ENCODE data around the gene MED29. TPM values are rescaled to one million over a fixed set of nuclear protein-coding genes. Genes with fewer than 3 reads are reported as not detected.

Gene MED29
- polyA plus RNA-seq, 1 experiment, result 36.6 TPM

GRCh38 chr19:39409208-39410016, 18.2 kb downstream of the MED29 start:
- no peak for DNase-seq (ENCODE audit: low read depth)
- ChIA-PET POLR2A (interaction anchor here (0.6 to 1.0 kb wide), 2 partner anchors 11 to 121 kb away, joined by 3 to 13 read pairs; no protein-coding TSS in a partner anchor), CTCF (interaction anchor here (0.5 to 3.7 kb wide), 3 partner anchors 12 to 142 kb away, joined by 3 to 48 read pairs (median 3); no protein-coding TSS in a partner anchor)

GRCh38 chr19:39410017-39410830, 19.0 kb downstream of the MED29 start:
- ChIA-PET CTCF (interaction anchor here (3.7 kb wide), 1 partner anchor 13 kb away, joined by 48 read pairs; no protein-coding TSS in a partner anchor), POLR2A (interaction anchor here (1.0 kb wide), 1 partner anchor 12 kb away, joined by 3 read pairs; no protein-coding TSS in a partner anchor)
- peak overlapping the region; percentile 86 for H3K4me3 ChIP-seq (ENCODE audit: low read depth, low read length)
- TF ChIP-seq, protein P1, sequence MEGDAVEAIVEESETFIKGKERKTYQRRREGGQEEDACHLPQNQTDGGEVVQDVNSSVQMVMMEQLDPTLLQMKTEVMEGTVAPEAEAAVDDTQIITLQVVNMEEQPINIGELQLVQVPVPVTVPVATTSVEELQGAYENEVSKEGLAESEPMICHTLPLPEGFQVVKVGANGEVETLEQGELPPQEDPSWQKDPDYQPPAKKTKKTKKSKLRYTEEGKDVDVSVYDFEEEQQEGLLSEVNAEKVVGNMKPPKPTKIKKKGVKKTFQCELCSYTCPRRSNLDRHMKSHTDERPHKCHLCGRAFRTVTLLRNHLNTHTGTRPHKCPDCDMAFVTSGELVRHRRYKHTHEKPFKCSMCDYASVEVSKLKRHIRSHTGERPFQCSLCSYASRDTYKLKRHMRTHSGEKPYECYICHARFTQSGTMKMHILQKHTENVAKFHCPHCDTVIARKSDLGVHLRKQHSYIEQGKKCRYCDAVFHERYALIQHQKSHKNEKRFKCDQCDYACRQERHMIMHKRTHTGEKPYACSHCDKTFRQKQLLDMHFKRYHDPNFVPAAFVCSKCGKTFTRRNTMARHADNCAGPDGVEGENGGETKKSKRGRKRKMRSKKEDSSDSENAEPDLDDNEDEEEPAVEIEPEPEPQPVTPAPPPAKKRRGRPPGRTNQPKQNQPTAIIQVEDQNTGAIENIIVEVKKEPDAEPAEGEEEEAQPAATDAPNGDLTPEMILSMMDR (IDR thresholded peaks at IDR 0.05; ENCODE audit: insufficient read depth, low read depth, low read length), result no peak
- H3K36me3 ChIP-seq (ENCODE audit: control insufficient read depth, insufficient read depth, low read length), result peaks cover 10% of the 10 kb centered on the region
- DNase-seq (ENCODE audit: low read depth), result no peak
- no peaks in the 10 kb centered on the region for H3K27me3 ChIP-seq (ENCODE audit: control insufficient read depth, insufficient read depth, low read length)

More at GRCh38 chr19:39409208-39410016, 18.2 kb downstream of the MED29 start:
- peak overlapping the region; percentile 86 for H3K4me3 ChIP-seq (ENCODE audit: low read depth, low read length)
- TF ChIP-seq, protein P1 (IDR thresholded peaks at IDR 0.05; ENCODE audit: insufficient read depth, low read depth, low read length), result 0 out of 2 replicates have a peak, but pooled peaks have one; percentile 13
- H3K36me3 ChIP-seq (ENCODE audit: control insufficient read depth, insufficient read depth, low read length), result peaks cover 10% of the 10 kb centered on the region
- H3K27me3 ChIP-seq (ENCODE audit: control insufficient read depth, insufficient read depth, low read length), result no peaks in the 10 kb centered on the region

DNA sequence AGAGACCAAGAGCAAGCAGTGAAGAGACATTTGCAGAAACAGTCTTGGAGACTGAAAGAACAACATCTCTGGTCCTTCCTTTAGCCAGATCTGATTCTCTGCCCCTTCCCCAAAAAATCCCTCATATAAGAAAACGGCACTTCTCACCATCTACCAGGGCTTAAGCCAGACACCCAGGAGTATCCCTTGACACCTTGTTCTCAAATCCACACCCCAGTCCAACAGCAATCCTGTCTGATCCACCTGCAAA, 19.6 kb downstream of the MED29 start:
- TF ChIP-seq, protein P1 (IDR thresholded peaks at IDR 0.05; ENCODE audit: insufficient read depth, low read depth, low read length), result no peak

DNA sequence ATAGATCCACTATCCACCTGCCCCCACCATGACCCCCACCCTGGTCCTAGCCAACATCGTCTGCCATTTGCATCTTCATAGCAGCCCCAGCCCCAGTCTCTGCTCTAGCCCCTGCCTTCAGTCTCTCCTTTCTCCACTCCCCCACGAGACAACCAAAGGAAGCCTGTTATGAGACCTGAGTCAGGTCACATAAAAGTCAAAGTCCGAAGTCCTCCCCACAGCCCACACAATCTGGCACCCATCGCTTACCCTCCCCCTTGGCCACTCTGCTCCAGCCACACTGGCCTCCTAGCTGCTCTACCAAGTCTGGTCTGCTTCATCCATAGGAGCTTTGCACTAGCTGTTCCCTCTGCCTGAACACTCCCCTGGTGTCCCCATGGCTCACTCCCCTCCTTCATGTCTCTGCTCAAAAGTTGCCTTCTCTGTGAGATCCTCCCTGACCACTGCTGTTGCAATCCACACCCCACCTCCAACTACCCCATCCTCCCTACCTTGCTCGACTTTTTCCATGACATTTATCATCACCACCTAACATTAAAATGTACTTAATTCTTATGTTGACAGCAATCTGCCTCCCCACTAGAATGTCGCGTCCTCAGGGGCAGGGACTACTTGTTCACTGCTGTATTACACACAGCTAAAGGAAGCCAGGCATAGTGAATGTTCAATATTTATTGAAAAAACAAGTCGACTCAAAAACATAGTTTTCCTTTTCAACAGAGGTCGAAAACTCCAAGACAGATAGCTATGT, 20.1 kb downstream of the MED29 start:
- DNase-seq (ENCODE audit: low read depth), result no peak
- Histone ChIP-seq H3K27me3 (ENCODE audit: control insufficient read depth, insufficient read depth, low read length) (no peaks in the 10 kb centered on the region), H3K4me3 (ENCODE audit: low read depth, low read length) (no peak overlapping the region), H3K36me3 (ENCODE audit: control insufficient read depth, insufficient read depth, low read length) (peaks cover 12% of the 10 kb centered on the region)
- ChIA-PET CTCF (interaction anchor here (0.6 to 2.3 kb wide), 27 partner anchors 8 to 300 kb away, joined by 3 to 178 read pairs (median 4); partner anchors contain the start of genes EID2B, MED29, PAF1 and RPS16), POLR2A (interaction anchor here (1.0 to 1.4 kb wide), 2 partner anchors 13 to 20 kb away, joined by 3 to 7 read pairs; partner anchors contain the start of gene MED29)
- TF ChIP-seq, protein P1 (IDR thresholded peaks at IDR 0.05; ENCODE audit: insufficient read depth, low read depth, low read length), result no peak

More for the DNA sequence above, 19.6 kb downstream of the MED29 start:
- ChIA-PET CTCF (interaction anchor here (1.2 to 2.3 kb wide), 6 partner anchors 10 to 71 kb away, joined by 3 to 178 read pairs (median 8); partner anchors contain the start of genes MED29, PAF1 and SAMD4B), POLR2A (interaction anchor here (1.4 kb wide), 1 partner anchor 13 kb away, joined by 7 read pairs; no protein-coding TSS in a partner anchor)
- no peak for DNase-seq (ENCODE audit: low read depth)
- Histone ChIP-seq H3K27me3 (ENCODE audit: control insufficient read depth, insufficient read depth, low read length) (no peaks in the 10 kb centered on the region), H3K36me3 (ENCODE audit: control insufficient read depth, insufficient read depth, low read length) (peaks cover 10% of the 10 kb centered on the region), H3K4me3 (ENCODE audit: low read depth, low read length) (no peak overlapping the region)

All from BJ (cell line).